ENCODE measurements around the gene DYSF. TPM values are rescaled to one million over a fixed set of nuclear protein-coding genes. Genes with fewer than 3 reads are reported as not detected.
A peak's percentile ranks its signal among the peaks of the same experiment; 100 is the strongest.

DYSF gene
- polyA plus RNA-seq, 1 experiment, result 1.3 TPM

- ChIA-PET POLR2A (no interaction called here), CTCF (interaction anchor here (0.6 to 6.1 kb wide), 14 partner anchors 10 to 1717 kb away, joined by 3 to 139 read pairs (median 4); partner anchors contain the start of gene ZNF638)
- TF ChIP-seq CTCF (IDR thresholded peaks at IDR 0.05; ENCODE audit: insufficient read depth, low read depth, low read length), result no peak
- no peaks in the 10 kb centered on the region for H3K36me3 ChIP-seq (ENCODE audit: control insufficient read depth, insufficient read depth, low read length)
- no peak for DNase-seq (ENCODE audit: low read depth)
- H3K27me3 ChIP-seq (ENCODE audit: control insufficient read depth, insufficient read depth, low read length), result peaks cover 15% of the 10 kb centered on the region
- H3K4me3 ChIP-seq (ENCODE audit: low read depth, low read length), result no peak overlapping the region
Measured at GRCh38 chr2:71460056-71460455, 6.7 kb downstream of the DYSF start.

- Histone ChIP-seq H3K36me3 (ENCODE audit: control insufficient read depth, insufficient read depth, low read length) (no peaks in the 10 kb centered on the region), H3K27me3 (ENCODE audit: control insufficient read depth, insufficient read depth, low read length) (peaks cover 20% of the 10 kb centered on the region), H3K4me3 (ENCODE audit: low read depth, low read length) (no peak overlapping the region)
- peak; percentile 72 for TF ChIP-seq CTCF (IDR thresholded peaks at IDR 0.05; ENCODE audit: insufficient read depth, low read depth, low read length)
- DNase-seq (ENCODE audit: low read depth), result no peak
- CTCF ChIA-PET, result interaction anchor here (0.6 to 6.1 kb wide), 21 partner anchors 9 to 1716 kb away, joined by 3 to 139 read pairs (median 4); partner anchors contain the start of gene ZNF638
- POLR2A ChIA-PET, result interaction anchor here (0.6 kb wide), 1 partner anchor 51 kb away, joined by 4 read pairs; no protein-coding TSS in a partner anchor
Measured at GRCh38 chr2:71460595-71461303, 7.4 kb downstream of the DYSF start.

- POLR2A ChIA-PET, result interaction anchor here (0.6 kb wide), 1 partner anchor 51 kb away, joined by 4 read pairs; no protein-coding TSS in a partner anchor
Measured at GRCh38 chr2:71461304-71461671, 7.9 kb downstream of the DYSF start.

GRCh38 chr2:71462056-71462605, 8.8 kb downstream of the DYSF start:
- ChIA-PET CTCF (interaction anchor here (0.9 to 6.1 kb wide), 7 partner anchors 13 to 55 kb away, joined by 3 to 139 read pairs (median 4); no protein-coding TSS in a partner anchor), POLR2A (no interaction called here)
- TF ChIP-seq CTCF (IDR thresholded peaks at IDR 0.05; ENCODE audit: insufficient read depth, low read depth, low read length), result no peak

More at GRCh38 chr2:71461304-71461671, 7.9 kb downstream of the DYSF start:
- Histone ChIP-seq H3K27me3 (ENCODE audit: control insufficient read depth, insufficient read depth, low read length) (peaks cover 25% of the 10 kb centered on the region), H3K4me3 (ENCODE audit: low read depth, low read length) (no peak overlapping the region), H3K36me3 (ENCODE audit: control insufficient read depth, insufficient read depth, low read length) (no peaks in the 10 kb centered on the region)
- CTCF ChIA-PET, result interaction anchor here (0.6 to 6.1 kb wide), 15 partner anchors 8 to 533 kb away, joined by 3 to 139 read pairs (median 4); partner anchors contain the start of gene ZNF638
- TF ChIP-seq CTCF (IDR thresholded peaks at IDR 0.05; ENCODE audit: insufficient read depth, low read depth, low read length), result no peak
- no peak for DNase-seq (ENCODE audit: low read depth)

GRCh38 chr2:71462641-71463341, 9.4 kb downstream of the DYSF start:
- H3K36me3 ChIP-seq (ENCODE audit: control insufficient read depth, insufficient read depth, low read length), result no peaks in the 10 kb centered on the region
- no peak overlapping the region for H3K4me3 ChIP-seq (ENCODE audit: low read depth, low read length)
- CTCF ChIA-PET, result interaction anchor here (0.8 to 6.1 kb wide), 8 partner anchors 8 to 134 kb away, joined by 3 to 139 read pairs (median 4); no protein-coding TSS in a partner anchor
- POLR2A ChIA-PET, result no interaction called here
- no peak for TF ChIP-seq CTCF (IDR thresholded peaks at IDR 0.05; ENCODE audit: insufficient read depth, low read depth, low read length)
- H3K27me3 ChIP-seq (ENCODE audit: control insufficient read depth, insufficient read depth, low read length), result peaks cover 29% of the 10 kb centered on the region
- no peak for DNase-seq (ENCODE audit: low read depth)

More at GRCh38 chr2:71462056-71462605, 8.8 kb downstream of the DYSF start:
- no peaks in the 10 kb centered on the region for H3K36me3 ChIP-seq (ENCODE audit: control insufficient read depth, insufficient read depth, low read length)
- H3K4me3 ChIP-seq (ENCODE audit: low read depth, low read length), result no peak overlapping the region
- peaks cover 25% of the 10 kb centered on the region for H3K27me3 ChIP-seq (ENCODE audit: control insufficient read depth, insufficient read depth, low read length)
- no peak for DNase-seq (ENCODE audit: low read depth)
